ENCODE data around the gene TRABD2B.

Gene TRABD2B

DNA sequence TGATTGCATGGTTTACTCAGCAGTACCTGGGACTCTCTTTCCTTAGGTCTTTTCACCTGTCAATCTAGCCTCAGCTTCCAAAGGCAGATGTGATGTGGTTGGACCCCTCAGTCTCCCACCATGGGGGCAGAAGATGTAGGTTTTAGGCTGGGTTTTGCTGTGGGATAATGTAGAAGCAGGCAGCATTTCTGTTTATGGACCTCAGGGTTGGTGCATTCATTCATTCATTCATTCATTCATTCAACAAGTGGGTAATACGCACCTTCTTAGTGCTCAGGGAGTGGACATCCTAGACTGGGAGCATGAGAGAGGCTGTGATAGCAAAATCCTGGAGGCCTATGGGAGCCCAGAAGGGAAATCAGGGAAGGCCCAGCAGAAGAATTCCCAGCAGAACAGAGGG, 209.6 kb downstream of the TRABD2B start:
- Histone ChIP-seq H3K4me1 (ENCODE audit: insufficient read depth, low read length) (no peaks in the 10 kb centered on the region), H3K36me3 (ENCODE audit: insufficient read depth, low read length) (no peaks in the 10 kb centered on the region), H3K9me3 (ENCODE audit: control insufficient read depth, insufficient read depth, low read length) (no peaks in the 10 kb centered on the region), H3K9ac (ENCODE audit: low read depth, low read length) (no peak overlapping the region)

DNA sequence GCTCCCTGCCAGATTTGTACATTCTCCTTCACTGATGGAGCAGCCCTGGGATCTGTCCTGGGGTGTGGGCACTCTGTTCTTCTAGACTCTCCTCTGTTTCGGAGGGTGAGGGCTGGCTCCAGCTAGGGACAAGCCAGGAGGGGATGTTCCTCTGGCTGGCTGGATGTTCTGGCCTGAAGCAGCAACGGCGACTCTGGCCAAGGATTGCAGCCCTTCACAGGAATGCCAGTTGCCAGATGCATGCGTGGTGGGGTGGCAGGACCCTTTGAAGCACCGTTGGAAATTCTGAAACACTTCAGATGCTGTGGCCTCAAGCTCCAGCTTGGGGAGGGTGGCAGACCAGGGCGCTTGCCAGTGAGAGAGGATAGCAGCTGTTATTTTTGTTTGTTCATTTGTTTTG, 210.9 kb downstream of the TRABD2B start:
- no peaks in the 10 kb centered on the region for H3K4me1 ChIP-seq (ENCODE audit: insufficient read depth, low read length)
- no peaks in the 10 kb centered on the region for H3K36me3 ChIP-seq (ENCODE audit: insufficient read depth, low read length)
- no peak overlapping the region for H3K9ac ChIP-seq (ENCODE audit: low read depth, low read length)

DNA sequence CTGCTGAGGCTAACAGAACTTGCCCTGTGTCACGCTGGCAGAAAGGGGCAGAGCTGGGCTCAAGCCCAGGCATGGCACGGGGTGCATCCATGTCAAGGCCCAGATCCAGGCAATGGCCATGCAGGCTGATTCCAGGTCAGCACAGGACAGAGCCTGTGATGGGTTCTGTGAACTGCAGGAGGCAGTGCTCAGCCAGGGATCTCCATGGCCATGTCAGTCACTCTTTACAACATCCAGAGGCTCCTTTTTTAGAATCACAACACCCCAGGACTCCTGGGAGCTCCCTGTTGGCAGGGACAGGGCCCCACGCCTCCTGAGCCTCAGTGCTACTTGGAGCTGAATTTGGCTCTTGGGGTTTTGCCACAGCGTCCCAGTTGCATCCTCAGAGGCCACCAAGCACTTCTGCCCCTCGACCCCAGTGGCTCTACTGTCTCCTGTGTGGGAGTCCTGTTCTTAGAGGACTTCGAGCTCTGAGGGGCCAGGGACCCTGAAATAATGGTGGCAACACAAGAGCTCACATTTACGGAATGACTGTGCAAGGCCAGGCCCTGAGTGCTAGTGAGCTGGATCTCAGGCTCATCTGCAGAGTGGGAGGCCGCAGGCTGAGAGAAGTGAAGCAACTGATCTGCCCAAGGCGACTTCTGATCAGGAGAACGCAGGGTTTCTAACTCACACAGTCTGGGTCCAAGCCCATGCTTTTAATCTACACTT, 211.5 kb downstream of the TRABD2B start:
- no peaks in the 10 kb centered on the region for H3K4me1 ChIP-seq (ENCODE audit: insufficient read depth, low read length)
- no peaks in the 10 kb centered on the region for H3K9me3 ChIP-seq (ENCODE audit: control insufficient read depth, insufficient read depth, low read length)
- H3K9ac ChIP-seq (ENCODE audit: low read depth, low read length): no peak overlapping the region
- H3K36me3 ChIP-seq (ENCODE audit: insufficient read depth, low read length): no peaks in the 10 kb centered on the region

More for the DNA sequence above, 210.9 kb downstream of the TRABD2B start:
- no peaks in the 10 kb centered on the region for H3K9me3 ChIP-seq (ENCODE audit: control insufficient read depth, insufficient read depth, low read length)

- no peaks in the 10 kb centered on the region for H3K9me3 ChIP-seq (ENCODE audit: control insufficient read depth, insufficient read depth, low read length)
- H3K4me1 ChIP-seq (ENCODE audit: insufficient read depth, low read length): no peaks in the 10 kb centered on the region
- no peak overlapping the region for H3K9ac ChIP-seq (ENCODE audit: low read depth, low read length)
- no peaks in the 10 kb centered on the region for H3K36me3 ChIP-seq (ENCODE audit: insufficient read depth, low read length)
These were observed 212.1 kb downstream of the TRABD2B start for GRCh38 chr1:47785118-47785517.

DNA sequence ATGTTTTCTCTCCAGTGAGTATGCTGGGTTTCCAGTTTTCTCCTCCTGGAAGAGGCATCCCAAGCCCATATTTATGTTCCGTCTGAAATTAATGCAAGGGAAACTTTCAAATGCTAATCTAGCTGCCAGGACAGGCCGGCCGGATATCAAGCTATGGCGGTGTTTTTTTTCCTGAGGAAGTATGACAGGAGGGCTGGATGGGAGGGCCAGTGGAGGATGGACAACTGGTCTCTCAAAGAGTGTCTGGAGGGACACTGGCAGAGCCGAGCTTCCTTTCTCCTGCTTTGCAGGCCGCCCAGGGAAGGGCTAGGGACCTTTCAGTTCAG, 212.7 kb downstream of the TRABD2B start:
- H3K36me3 ChIP-seq (ENCODE audit: insufficient read depth, low read length): no peaks in the 10 kb centered on the region
- H3K4me1 ChIP-seq (ENCODE audit: insufficient read depth, low read length): no peaks in the 10 kb centered on the region
- no peaks in the 10 kb centered on the region for H3K9me3 ChIP-seq (ENCODE audit: control insufficient read depth, insufficient read depth, low read length)
- H3K9ac ChIP-seq (ENCODE audit: low read depth, low read length): no peak overlapping the region

- H3K36me3 ChIP-seq (ENCODE audit: insufficient read depth, low read length): no peaks in the 10 kb centered on the region
- no peak overlapping the region for H3K9ac ChIP-seq (ENCODE audit: low read depth, low read length)
- H3K4me1 ChIP-seq (ENCODE audit: insufficient read depth, low read length): no peaks in the 10 kb centered on the region
- H3K9me3 ChIP-seq (ENCODE audit: control insufficient read depth, insufficient read depth, low read length): no peaks in the 10 kb centered on the region
These were observed 213.3 kb downstream of the TRABD2B start for GRCh38 chr1:47783638-47784496.

DNA sequence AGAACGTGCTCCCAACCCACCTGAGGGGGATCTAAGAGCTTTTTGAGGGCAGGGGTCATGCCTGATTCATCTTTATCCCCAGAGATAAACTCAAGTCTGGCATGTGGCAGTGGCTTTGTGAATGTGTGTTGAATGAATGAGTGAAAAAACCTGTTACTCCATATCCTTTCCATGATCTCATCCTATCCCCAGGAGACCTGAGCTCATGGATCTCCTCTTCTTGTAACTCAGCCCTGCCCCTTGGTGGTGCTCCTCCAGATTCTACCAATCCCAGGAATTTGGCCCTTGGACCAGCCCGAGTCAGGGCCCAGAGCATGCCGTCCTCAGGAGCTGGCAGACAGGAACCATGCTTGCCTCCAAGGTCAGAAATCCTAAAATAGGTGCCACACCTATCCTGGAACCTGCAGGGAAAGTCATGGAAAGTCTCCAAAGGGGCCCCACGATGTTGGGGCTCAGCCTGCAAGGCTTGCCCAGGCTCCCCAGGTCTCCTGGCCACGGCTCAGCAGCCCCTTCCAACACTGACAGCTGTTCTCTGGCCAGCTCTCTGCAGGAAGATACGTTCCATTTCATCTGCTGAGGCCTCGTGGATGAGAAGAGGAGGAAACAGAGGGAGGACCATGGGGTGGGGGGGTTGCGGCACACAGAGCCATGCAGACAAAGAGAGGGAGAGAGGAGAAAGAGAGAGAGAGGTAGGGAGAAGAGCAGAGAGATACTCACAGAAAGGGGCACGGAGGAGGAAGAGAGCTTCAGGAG, 214.6 kb downstream of the TRABD2B start:
- Histone ChIP-seq H3K36me3 (ENCODE audit: insufficient read depth, low read length) (no peaks in the 10 kb centered on the region), H3K9me3 (ENCODE audit: control insufficient read depth, insufficient read depth, low read length) (no peaks in the 10 kb centered on the region), H3K9ac (ENCODE audit: low read depth, low read length) (no peak overlapping the region), H3K4me1 (ENCODE audit: insufficient read depth, low read length) (no peaks in the 10 kb centered on the region)

DNA sequence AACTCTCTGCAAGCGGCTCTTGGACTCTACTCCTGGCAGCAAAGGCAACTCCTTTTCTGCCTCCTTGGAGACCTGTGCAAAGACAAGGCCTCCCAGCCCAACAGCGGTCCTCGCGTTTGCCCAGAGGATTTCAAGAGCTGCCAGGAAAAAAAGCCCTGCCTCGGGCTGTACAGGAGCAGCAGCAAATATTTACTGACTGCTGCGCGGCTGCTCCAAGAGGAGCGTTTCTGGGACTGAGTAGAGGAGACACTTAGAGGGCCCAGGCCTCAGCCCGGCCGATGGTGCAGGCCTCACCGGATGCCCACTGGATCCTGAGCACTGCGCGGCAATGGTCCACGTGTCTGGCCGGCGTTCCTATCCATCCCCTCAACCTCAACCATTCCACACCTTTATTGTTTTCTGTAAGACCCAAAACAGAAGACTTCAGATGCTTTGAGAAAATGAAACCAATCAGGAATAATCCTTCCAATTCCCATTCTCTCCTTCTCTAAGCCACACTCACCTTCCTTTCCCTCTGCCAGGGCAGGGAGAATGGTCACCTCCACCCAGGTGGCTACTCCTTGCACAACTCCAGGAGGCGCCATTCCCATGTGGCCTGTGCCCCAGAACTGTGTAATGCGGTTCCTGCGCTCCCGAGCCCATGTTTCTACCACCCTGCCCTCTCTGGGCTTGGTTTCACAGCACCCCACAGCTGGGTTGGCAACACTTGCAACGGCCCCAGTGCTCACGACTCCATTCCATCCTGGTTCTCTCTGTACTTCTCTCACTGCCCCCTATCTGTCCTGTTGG, 215.8 kb downstream of the TRABD2B start:
- Histone ChIP-seq H3K36me3 (ENCODE audit: insufficient read depth, low read length) (no peaks in the 10 kb centered on the region), H3K4me1 (ENCODE audit: insufficient read depth, low read length) (no peaks in the 10 kb centered on the region), H3K9ac (ENCODE audit: low read depth, low read length) (no peak overlapping the region), H3K9me3 (ENCODE audit: control insufficient read depth, insufficient read depth, low read length) (no peaks in the 10 kb centered on the region)

- no peaks in the 10 kb centered on the region for H3K9me3 ChIP-seq (ENCODE audit: control insufficient read depth, insufficient read depth, low read length)
- H3K9ac ChIP-seq (ENCODE audit: low read depth, low read length): no peak overlapping the region
- no peaks in the 10 kb centered on the region for H3K4me1 ChIP-seq (ENCODE audit: insufficient read depth, low read length)
- H3K36me3 ChIP-seq (ENCODE audit: insufficient read depth, low read length): no peaks in the 10 kb centered on the region
These were observed 216.7 kb downstream of the TRABD2B start for GRCh38 chr1:47780469-47780995.

GRCh38 chr1:47779613-47780012, 217.6 kb downstream of the TRABD2B start:
- Histone ChIP-seq H3K4me1 (ENCODE audit: insufficient read depth, low read length) (no peaks in the 10 kb centered on the region), H3K36me3 (ENCODE audit: insufficient read depth, low read length) (no peaks in the 10 kb centered on the region), H3K9me3 (ENCODE audit: control insufficient read depth, insufficient read depth, low read length) (no peaks in the 10 kb centered on the region), H3K9ac (ENCODE audit: low read depth, low read length) (no peak overlapping the region)

DNA sequence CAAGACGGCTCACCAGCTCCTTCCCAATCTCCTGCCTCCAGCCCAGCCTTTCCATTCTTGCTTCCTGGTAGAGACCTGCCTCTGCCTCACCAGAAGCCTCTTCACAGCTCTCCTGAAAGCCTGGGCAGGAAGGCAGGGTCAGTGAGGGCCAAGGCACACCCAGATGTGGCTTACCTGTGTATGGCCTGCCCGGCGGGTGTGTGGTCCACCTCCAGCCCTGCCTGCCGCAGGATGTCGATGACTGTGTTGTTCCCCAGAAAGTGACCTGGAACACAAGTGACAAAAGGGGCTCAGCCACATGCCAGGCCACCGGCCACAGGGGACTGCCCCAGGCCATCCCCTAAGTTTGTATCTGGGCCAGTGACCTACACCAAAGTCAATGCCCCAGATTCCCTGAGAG, 218.9 kb downstream of the TRABD2B start:
- Histone ChIP-seq H3K9ac (ENCODE audit: low read depth, low read length) (no peak overlapping the region), H3K4me1 (ENCODE audit: insufficient read depth, low read length) (no peaks in the 10 kb centered on the region), H3K9me3 (ENCODE audit: control insufficient read depth, insufficient read depth, low read length) (no peaks in the 10 kb centered on the region), H3K36me3 (ENCODE audit: insufficient read depth, low read length) (no peaks in the 10 kb centered on the region)

DNA sequence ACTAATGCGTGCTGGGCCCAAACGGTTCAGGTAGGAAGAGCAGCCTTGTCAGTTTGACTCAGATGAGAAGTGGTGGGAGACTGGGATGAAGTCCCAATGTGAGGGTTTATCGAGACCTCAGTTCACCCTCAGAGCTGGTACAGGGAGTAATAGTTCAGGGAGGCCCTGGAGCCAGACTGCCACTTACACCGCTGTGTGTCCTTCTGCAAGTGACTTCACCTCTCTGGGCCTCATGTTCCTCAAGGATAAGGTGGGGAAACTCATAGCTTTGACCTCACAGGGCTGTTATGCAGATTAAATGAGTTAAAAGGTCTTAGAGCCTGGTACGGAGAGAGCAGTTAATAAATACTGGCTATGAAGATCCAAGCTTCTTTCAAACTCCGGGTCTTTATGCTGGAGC, 219.9 kb downstream of the TRABD2B start:
- Histone ChIP-seq H3K9me3 (ENCODE audit: control insufficient read depth, insufficient read depth, low read length) (no peaks in the 10 kb centered on the region), H3K4me1 (ENCODE audit: insufficient read depth, low read length) (no peaks in the 10 kb centered on the region), H3K9ac (ENCODE audit: low read depth, low read length) (no peak overlapping the region), H3K36me3 (ENCODE audit: insufficient read depth, low read length) (no peaks in the 10 kb centered on the region)

DNA sequence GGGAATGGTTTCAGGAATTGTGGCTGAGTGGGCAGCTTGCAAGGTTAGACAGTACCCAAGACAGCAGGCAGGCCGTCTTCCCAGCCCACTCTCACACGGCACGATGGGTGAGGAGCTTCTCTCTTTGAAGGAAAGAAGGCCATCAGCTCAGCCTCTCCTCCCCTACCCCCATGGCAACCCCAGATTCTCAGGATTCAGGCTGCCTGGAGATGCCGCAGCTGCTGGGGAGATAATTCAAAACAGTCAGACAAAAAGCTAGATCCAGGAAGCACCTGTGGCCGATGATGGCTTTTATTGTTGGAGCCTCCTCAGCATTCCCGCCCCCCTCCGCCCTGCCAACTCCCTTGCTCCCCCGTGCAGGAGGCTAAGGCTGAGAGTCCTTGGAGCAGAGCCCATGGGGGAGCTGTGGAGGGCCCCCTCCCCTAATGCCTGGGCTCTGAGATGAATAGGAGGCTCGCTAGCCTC, 220.5 kb downstream of the TRABD2B start:
- H3K9ac ChIP-seq (ENCODE audit: low read depth, low read length): no peak overlapping the region
- no peaks in the 10 kb centered on the region for H3K36me3 ChIP-seq (ENCODE audit: insufficient read depth, low read length)
- H3K9me3 ChIP-seq (ENCODE audit: control insufficient read depth, insufficient read depth, low read length): no peaks in the 10 kb centered on the region
- no peaks in the 10 kb centered on the region for H3K4me1 ChIP-seq (ENCODE audit: insufficient read depth, low read length)
